Measurements from ENCODE around the gene RALB. TPM values are rescaled to one million over a fixed set of nuclear protein-coding genes. Genes with fewer than 3 reads are reported as not detected.

Gene RALB
- total and polyA plus RNA-seq, 2 of the 4 experiments (the other 2 are of a cell fraction): 53.6 to 54.7 TPM

DNA sequence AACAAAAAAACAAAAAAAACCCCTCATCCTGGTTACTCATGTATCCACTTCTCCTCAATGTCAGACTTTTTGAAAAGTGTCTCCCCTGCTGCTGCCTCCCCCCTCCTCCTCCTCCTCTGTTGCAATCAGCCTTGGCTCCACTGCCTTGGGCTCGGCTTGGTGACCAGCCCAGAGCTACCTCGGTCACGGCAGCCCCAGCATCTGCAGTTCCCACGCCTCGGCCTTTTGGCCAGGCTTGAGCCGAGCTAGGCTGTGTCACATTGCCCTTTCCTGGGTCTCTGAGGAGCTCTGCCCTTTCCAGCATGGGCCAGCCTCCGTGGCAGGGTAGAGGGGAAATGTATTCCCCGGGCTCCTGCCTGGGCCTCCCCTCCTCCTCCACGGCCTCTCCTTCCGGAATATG, 70.6 kb downstream of the RALB start:
- Histone ChIP-seq H2AFZ (replicated peaks; ENCODE audit: low read length, poor library complexity) (peak overlapping the region; percentile 56), H3K18ac (ENCODE audit: low read depth, low read length) (no peak overlapping the region), H2BK120ac (ENCODE audit: low read depth, low read length) (no peak overlapping the region), H3K14ac (replicated peaks; ENCODE audit: low read depth, low read length) (no peak overlapping the region), H4K20me1 (ENCODE audit: insufficient read depth, low read length) (no peaks in the 10 kb centered on the region), H2AK9ac (replicated peaks; ENCODE audit: low read depth, low read length, poor library complexity) (peak overlapping the region; percentile 71), H2BK20ac (ENCODE audit: low read depth, low read length) (no peak overlapping the region), H3K9me1 (ENCODE audit: insufficient read depth, low read length) (no peaks in the 10 kb centered on the region), H3K4me2 (ENCODE audit: low read depth, low read length) (no peak overlapping the region), H3K4me3 (ENCODE audit: insufficient read depth, low read depth, low read length) (no peak overlapping the region), H3K79me1 (ENCODE audit: low read depth in 1 of 2, low read length in 2 of 2) (no peaks in the 10 kb centered on the region), H3K4ac (ENCODE audit: low read depth, low read length) (no peak overlapping the region), H4K8ac (ENCODE audit: low read depth in 2 of 2, low read length in 2 of 2) (no peak overlapping the region), H3K4me1 (ENCODE audit: control insufficient read depth, insufficient read depth, low read length) (peaks cover 3% of the 10 kb centered on the region; the same call in 1 of the 2 replicates), H2AK5ac (ENCODE audit: low read depth, low read length) (no peak overlapping the region), H3K27ac (ENCODE audit: insufficient read depth, low read length) (no peak overlapping the region), H3K9me3 (ENCODE audit: control insufficient read depth, insufficient read depth, low read length) (no peaks in the 10 kb centered on the region), H3K27me3 (ENCODE audit: control insufficient read depth, insufficient read depth, low read length) (peaks cover 60% of the 10 kb centered on the region), H3K56ac (ENCODE audit: extremely low read depth, insufficient read depth, low read length) (no peak overlapping the region), H3K9ac (ENCODE audit: low read depth, low read length) (no peak overlapping the region), H4K91ac (ENCODE audit: insufficient read depth, low read depth, low read length) (no peak overlapping the region), H3K23ac (ENCODE audit: low read depth, low read length) (no peak overlapping the region), H3K36me3 (ENCODE audit: control insufficient read depth, insufficient read depth, low read length) (no peaks in the 10 kb centered on the region), H4K5ac (ENCODE audit: low read depth, low read length) (no peak overlapping the region), H2BK5ac (ENCODE audit: low read depth, low read length, poor library complexity, severe bottlenecking) (no peak overlapping the region), H2BK15ac (ENCODE audit: low read depth, low read length) (no peak overlapping the region)
- dilution Hi-C loops (cut with HindIII; ENCODE audit: low sequenced_read_pairs, unreplicated experiment): no loop called here
- TF ChIP-seq RAD21 (IDR thresholded peaks at IDR 0.05; ENCODE audit: low read length) (no peak), MXI1 (IDR thresholded peaks at IDR 0.05; ENCODE audit: borderline replicate concordance, low read depth, low read length) (no peak), BHLHE40 (IDR thresholded peaks at IDR 0.05; ENCODE audit: low read depth, low read length) (no peak), MAZ (IDR thresholded peaks at IDR 0.05; ENCODE audit: borderline replicate concordance, low read depth, low read length) (peak; percentile 25; the same call in 1 of the 2 replicates), CHD1 (IDR thresholded peaks at IDR 0.05; ENCODE audit: low read depth, low read length) (no peak), CEBPB (IDR thresholded peaks at IDR 0.05; ENCODE audit: low read depth, low read length) (peak; percentile 82), NFE2L2 (IDR thresholded peaks at IDR 0.05; ENCODE audit: low read depth, low read length) (no peak), RFX5 (IDR thresholded peaks at IDR 0.05; ENCODE audit: low read depth, low read length) (no peak), POLR2A (IDR thresholded peaks at IDR 0.05; ENCODE audit: low read depth, low read length) (no peak)
- TF ChIP-seq, protein P1, sequence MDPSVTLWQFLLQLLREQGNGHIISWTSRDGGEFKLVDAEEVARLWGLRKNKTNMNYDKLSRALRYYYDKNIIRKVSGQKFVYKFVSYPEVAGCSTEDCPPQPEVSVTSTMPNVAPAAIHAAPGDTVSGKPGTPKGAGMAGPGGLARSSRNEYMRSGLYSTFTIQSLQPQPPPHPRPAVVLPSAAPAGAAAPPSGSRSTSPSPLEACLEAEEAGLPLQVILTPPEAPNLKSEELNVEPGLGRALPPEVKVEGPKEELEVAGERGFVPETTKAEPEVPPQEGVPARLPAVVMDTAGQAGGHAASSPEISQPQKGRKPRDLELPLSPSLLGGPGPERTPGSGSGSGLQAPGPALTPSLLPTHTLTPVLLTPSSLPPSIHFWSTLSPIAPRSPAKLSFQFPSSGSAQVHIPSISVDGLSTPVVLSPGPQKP (IDR thresholded peaks at IDR 0.05; ENCODE audit: borderline replicate concordance, low read depth, low read length): no peak
- TF ChIP-seq, protein P2, sequence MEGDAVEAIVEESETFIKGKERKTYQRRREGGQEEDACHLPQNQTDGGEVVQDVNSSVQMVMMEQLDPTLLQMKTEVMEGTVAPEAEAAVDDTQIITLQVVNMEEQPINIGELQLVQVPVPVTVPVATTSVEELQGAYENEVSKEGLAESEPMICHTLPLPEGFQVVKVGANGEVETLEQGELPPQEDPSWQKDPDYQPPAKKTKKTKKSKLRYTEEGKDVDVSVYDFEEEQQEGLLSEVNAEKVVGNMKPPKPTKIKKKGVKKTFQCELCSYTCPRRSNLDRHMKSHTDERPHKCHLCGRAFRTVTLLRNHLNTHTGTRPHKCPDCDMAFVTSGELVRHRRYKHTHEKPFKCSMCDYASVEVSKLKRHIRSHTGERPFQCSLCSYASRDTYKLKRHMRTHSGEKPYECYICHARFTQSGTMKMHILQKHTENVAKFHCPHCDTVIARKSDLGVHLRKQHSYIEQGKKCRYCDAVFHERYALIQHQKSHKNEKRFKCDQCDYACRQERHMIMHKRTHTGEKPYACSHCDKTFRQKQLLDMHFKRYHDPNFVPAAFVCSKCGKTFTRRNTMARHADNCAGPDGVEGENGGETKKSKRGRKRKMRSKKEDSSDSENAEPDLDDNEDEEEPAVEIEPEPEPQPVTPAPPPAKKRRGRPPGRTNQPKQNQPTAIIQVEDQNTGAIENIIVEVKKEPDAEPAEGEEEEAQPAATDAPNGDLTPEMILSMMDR (conservative IDR thresholded peaks at IDR 0.05; ENCODE audit: low read depth, low read length): no peak
- intact Hi-C loops (cut with micrococcal nuclease): no loop called here
- ATAC-seq (ENCODE audit: low read depth): peak; percentile 70
- ChIA-PET CTCF (interaction anchor here (0.9 to 1.2 kb wide), 2 partner anchors 28 to 358 kb away, joined by 3 to 4 read pairs; no protein-coding TSS in a partner anchor), POLR2A (ENCODE audit: unreplicated experiment) (no interaction called here)
- WGBS, 2 experiments (ENCODE audit: extremely low coverage in 2 of 2, insufficient read length in 1 of 2): no CpG with 5 or more reads among the region's 10 CpGs
- DNase-seq: peak; percentile 28
- in situ Hi-C loops (cut with MboI; ENCODE audit: low sequenced_read_pairs): no loop called here
- no TSS peak for BruUV-seq (replicated peaks)
